Transverse colon (tissue), 4 donors: ENCODE measurements around the gene RUSF1. TPM values are rescaled to one million over a fixed set of nuclear protein-coding genes. Genes with fewer than 3 reads are reported as not detected.

Experiments used
- DNase-seq: peaks from one replicate; pipeline ENCODE4 v3.0.0-alpha.2; 2019
- H3K27ac ChIP-seq, 4 donors: fragments of 200-600 bp; sonication (generic); 2 replicates each; pipeline ENCODE4 v1.5.1; 2016 to 2018; ENCODE audit warnings: inconsistent platforms in 4 of 4
- H3K27me3 ChIP-seq: fragments of 200-600 bp; sonication (generic); 2 replicates; pipeline ENCODE4 v1.5.1; 2017; ENCODE audit warnings: inconsistent platforms
- H3K36me3 ChIP-seq, 4 donors: fragments of 200-600 bp; sonication (generic); 2 replicates each; pipeline ENCODE4 v1.5.1; 2017 to 2019; ENCODE audit warnings: inconsistent platforms in 4 of 4
- H3K4me1 ChIP-seq, 4 donors: fragments of 200-600 bp; sonication (generic); 2 replicates each; pipeline ENCODE4 v1.5.1; 2017 to 2020; ENCODE audit warnings: inconsistent platforms in 4 of 4
- H3K4me3 ChIP-seq, 4 donors: fragments of 200-600 bp; sonication (generic); 1 replicate in 1 of 4; 2 replicates in 3 of 4; pipeline versions ENCODE4 v1.5.1 to v1.6.1; 2017 to 2019; ENCODE audit warnings: inconsistent platforms in 4 of 4
- H3K9me3 ChIP-seq, 2 donors: fragments of 200-600 bp; sonication (generic); 2 replicates each; pipeline ENCODE4 v1.5.1; 2017 to 2019; ENCODE audit warnings: inconsistent platforms in 2 of 2
- CTCF ChIP-seq, 5 experiments: fragments of 200-600 bp in 3 of 5; fragments of 450-650 bp in 2 of 5; sonication (generic) in 3 of 5; IDR thresholded peaks; 1 replicate in 2 of 5; 2 replicates in 3 of 5; pipeline ENCODE4 v1.5.1; 2016 to 2017; ENCODE audit warnings: antibody characterized with exemption in 5 of 5, inconsistent platforms in 3 of 5, mild to moderate bottlenecking in 2 of 5, moderate library complexity in 1 of 5
- EP300 ChIP-seq: sonication (generic); formaldehyde crosslinking; IDR thresholded peaks from one replicate; pipeline ENCODE4 v1.6.1; 2017; ENCODE audit warnings: antibody characterized with exemption, low read depth
- POLR2A ChIP-seq: fragments of 450-650 bp; IDR thresholded peaks from one replicate; pipeline ENCODE4 v1.6.1; 2016; ENCODE audit warnings: antibody characterized with exemption, mild to moderate bottlenecking, moderate library complexity
- POLR2AphosphoS5 ChIP-seq, 3 donors: sonication (generic); formaldehyde crosslinking; IDR thresholded peaks; one replicate each; pipeline ENCODE4 v1.6.1; 2016; ENCODE audit warnings: antibody characterized with exemption in 3 of 3
- WGBS, 2 donors: methylation state at CpG; one replicate each; pipeline ENCODE4 v1.1.5; 2018; ENCODE audit warnings: low coverage in 1 of 2; 5-methylcytosine and 5-hydroxymethylcytosine counted together
- in situ Hi-C, 4 donors: fragments of 200-750 bp; cut with MboI; loops; one replicate each; pipeline versions ENCODE4 v1.15.0 to v1.15.1; 2017; ENCODE audit warnings: low sequenced_read_pairs in 3 of 4, low pct_ligation_motif_present in 1 of 4, low pct_unique_long_range_greater_than_20kb in 1 of 4
- intact Hi-C: fragments of 100-400 bp; cut with DNase I; formaldehyde crosslinking; loops from one replicate; pipeline ENCODE4 v1.15.1; 2023; ENCODE audit warnings: low total_unique reads
- total RNA-seq, 4 donors: library from RNA; depleted of rRNA; stranded (reverse); fragments of >200 nt; gene quantifications; one replicate each; pipeline ENCODE4 v1.1.0, GENCODE V29; 2016

The RUSF1 gene
- total RNA-seq, 4 donors from 2014 or later, result 49.2 to 86.5 (median 71.3) TPM

GRCh38 chr16:31536804-31537361, 28.7 kb upstream of the RUSF1 start:
- intact Hi-C loops (no loop called here), in situ Hi-C loops (no loop called here)
- Histone ChIP-seq H3K27me3 (peaks cover 56% of the 10 kb centered on the region), H3K27ac (no peak overlapping the region), H3K4me1 (peaks cover 0 to 6% (median 2%) of the 10 kb centered on the region in 4 donors), H3K36me3 (no peaks in the 10 kb centered on the region), H3K9me3 (no peaks in the 10 kb centered on the region), H3K4me3 (peak overlapping the region in 1 of 4 donors; percentile 47)
- DNase-seq, result no peak
- 70 to 75% methylated on average over 2 to 21 of the region's 21 CpGs for WGBS, 2 donors
- TF ChIP-seq CTCF (IDR thresholded peaks at IDR 0.05) (no peak), EP300 (no peak), POLR2A (no peak)

GRCh38 chr16:31535737-31536136, 27.5 kb upstream of the RUSF1 start:
- Histone ChIP-seq H3K4me1 (peaks cover 0 to 6% (median 2%) of the 10 kb centered on the region in 4 donors), H3K36me3 (no peaks in the 10 kb centered on the region), H3K4me3 (no peak overlapping the region), H3K27me3 (peaks cover 56% of the 10 kb centered on the region), H3K9me3 (no peaks in the 10 kb centered on the region), H3K27ac (no peak overlapping the region)
- in situ Hi-C loops, result no loop called here
- no peak for TF ChIP-seq EP300
- no peak for TF ChIP-seq CTCF (IDR thresholded peaks at IDR 0.05)
- no peak for TF ChIP-seq POLR2AphosphoS5 (IDR thresholded peaks at IDR 0.05)
- no peak for TF ChIP-seq POLR2A
- intact Hi-C loops, result no loop called here
- 28 to 45% methylated on average over 6 to 9 of the region's 9 CpGs for WGBS, 2 donors
- DNase-seq, result no peak

- no peak overlapping the region for H3K4me3 ChIP-seq
- intact Hi-C loops (no loop called here), in situ Hi-C loops (no loop called here)
- DNase-seq, result no peak
- H3K9me3 ChIP-seq, result no peaks in the 10 kb centered on the region
- no peaks in the 10 kb centered on the region for H3K36me3 ChIP-seq
- WGBS, 2 donors, result 90 to 93% methylated on average over 2 to 4 of the region's 4 CpGs
- H3K27me3 ChIP-seq, result peaks cover 63% of the 10 kb centered on the region
- no peak for TF ChIP-seq CTCF (IDR thresholded peaks at IDR 0.05)
- TF ChIP-seq EP300, result no peak
- TF ChIP-seq POLR2AphosphoS5 (IDR thresholded peaks at IDR 0.05), result no peak
- TF ChIP-seq POLR2A, result no peak
- H3K27ac ChIP-seq, result no peak overlapping the region
- H3K4me1 ChIP-seq, result peaks cover 0 to 8% (median 3%) of the 10 kb centered on the region in 4 donors
These were observed 24.7 kb upstream of the RUSF1 start for GRCh38 chr16:31532896-31533295.

- no peak for TF ChIP-seq CTCF (IDR thresholded peaks at IDR 0.05)
- TF ChIP-seq POLR2A, result no peak
- TF ChIP-seq POLR2AphosphoS5 (IDR thresholded peaks at IDR 0.05), result no peak
- no peak for TF ChIP-seq EP300
- peaks cover 63% of the 10 kb centered on the region for H3K27me3 ChIP-seq
- H3K36me3 ChIP-seq, result no peaks in the 10 kb centered on the region
- H3K9me3 ChIP-seq, result no peaks in the 10 kb centered on the region
- no peak overlapping the region for H3K27ac ChIP-seq
- DNase-seq, result no peak
- H3K4me1 ChIP-seq, result peaks cover 0 to 3% (median 0%) of the 10 kb centered on the region in 4 donors
- no peak overlapping the region for H3K4me3 ChIP-seq
- intact Hi-C loops (no loop called here), in situ Hi-C loops (no loop called here)
- 40% methylated on average over 2 of the region's 2 CpGs; no CpG with 5 or more reads in 1 of the 2 donors for WGBS, 2 donors
These were observed 23.9 kb upstream of the RUSF1 start for GRCh38 chr16:31532120-31532519.
